ENCODE data around the gene TSPO.

TSPO gene

DNA sequence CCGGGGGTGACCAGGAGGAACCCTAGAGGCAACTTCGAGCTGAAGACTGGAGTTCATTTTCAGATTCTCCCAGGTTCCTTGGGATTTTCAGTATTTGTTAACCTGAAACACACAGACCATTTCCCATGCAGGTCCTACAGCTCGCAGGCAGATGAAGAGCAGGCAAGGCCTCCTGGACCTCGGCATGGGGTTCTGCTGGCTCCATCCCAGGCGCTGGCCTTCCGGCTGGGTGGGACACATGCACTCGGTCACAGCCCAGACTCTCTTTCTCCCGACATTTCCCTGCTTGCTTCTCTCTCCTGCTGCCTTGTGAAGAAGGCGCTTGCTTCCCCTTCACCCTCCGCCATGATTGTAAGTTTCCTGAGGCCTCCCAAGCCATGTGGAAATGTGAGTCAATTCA lies 51.0 kb downstream of the TSPO start:
- no peak for DNase-seq (ENCODE audit: low spot score)

DNA sequence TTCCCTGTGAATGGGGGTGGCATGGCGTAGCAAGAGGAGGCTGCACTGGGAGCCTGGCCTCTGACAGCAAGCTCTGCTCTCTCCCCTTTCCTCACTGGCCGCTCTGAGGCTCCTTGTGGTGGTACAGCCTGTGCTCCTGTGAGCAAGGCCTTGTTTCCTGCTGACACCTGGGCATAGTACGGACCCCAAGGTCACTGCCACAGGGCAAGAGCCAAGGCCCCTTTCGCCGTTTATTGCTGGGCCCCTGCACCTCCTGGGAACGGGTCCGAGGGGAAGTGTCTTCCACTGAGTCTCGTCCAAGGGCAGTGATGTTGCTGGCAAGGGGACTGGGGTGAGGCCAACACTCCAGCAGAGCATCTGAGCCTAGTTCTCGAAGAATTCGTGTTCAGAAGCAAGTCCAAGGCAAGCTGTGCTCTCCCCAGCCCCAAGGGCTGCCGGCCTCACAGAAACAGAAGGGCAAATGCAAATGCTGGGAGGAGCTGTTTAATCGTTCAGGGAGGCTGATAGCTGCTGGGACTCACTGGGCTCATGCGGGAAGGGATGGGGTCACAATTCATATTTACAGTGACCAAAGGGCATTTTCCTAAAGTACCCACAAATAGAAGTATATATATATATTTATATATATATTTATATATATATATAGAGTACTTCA lies 51.5 kb downstream of the TSPO start:
- no peak for DNase-seq (ENCODE audit: low spot score)

DNA sequence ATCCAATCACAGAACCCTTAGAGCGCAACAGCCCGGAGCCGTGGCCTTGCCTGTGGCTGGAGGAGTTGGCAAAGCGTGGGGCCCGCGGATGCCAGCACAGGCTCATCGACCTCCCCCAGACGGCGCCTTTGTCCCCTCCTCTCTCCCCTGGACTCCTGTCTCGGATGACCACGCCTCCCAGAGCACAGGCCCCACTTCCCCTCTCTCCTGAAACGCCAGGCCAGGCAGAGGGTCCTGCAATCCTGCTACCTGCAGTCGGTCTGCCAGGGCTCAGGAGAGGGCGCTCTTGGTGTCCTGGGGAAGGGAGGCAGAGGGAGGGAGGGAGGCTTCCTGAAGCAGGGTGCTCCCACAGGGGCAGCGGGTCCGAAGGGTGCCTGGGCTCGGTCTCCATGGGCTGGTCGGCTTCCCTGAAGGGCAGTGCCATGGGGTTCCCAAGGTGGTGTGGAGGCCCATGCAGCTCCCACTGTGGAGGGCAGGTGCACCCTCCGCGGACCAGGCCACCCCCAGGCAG lies 52.2 kb downstream of the TSPO start:
- DNase-seq (ENCODE audit: low spot score), result no peak

DNA sequence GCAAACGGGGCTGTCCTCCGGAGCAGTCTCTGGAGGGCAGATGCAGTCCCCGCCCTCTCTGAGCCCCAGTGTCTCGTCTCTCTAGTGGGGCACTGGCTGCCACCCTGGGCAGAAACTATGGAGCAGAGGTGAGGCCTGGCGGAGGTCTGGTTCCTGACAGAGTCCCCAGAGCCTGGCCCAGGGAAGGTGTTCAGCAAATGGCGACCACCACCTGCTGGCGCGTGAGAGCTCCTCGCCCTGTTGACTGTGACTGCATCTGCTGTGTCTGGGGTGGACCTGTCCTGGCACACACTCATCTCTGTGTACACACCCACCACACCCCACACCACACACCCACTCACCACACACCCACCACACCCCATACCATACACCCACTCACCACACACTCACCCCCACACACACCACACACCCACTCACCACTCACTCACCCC lies 53.9 kb downstream of the TSPO start:
- DNase-seq (ENCODE audit: low spot score), result no peak

DNA sequence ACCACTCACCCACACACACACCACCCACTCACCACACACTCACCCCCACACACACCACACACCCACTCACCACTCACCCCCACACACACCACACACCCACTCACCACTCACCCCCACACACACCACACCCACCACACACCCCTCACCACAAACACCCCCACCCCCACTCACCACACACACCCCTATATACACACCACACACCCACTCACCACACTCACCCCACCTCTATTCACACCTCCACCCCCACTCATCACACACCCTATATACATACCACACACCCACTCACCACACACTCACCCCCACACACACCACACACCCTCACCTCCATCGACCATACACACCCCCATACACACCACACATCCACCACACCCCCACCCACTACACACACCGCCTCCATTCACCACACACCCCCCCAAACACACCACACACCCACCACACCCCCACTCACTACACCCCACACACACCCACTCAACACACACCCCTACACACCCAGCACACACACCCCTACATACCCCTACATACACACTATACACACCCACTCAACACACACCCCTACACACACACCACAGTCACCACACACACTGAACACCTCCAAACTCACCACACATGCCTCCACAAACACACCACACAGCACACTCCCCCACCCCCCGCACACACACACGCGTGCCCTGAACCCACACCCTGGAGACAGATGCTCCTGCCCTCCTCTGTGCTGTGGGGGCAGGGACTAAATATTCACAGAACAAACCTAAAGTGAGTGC lies 54.6 kb downstream of the TSPO start:
- DNase-seq (ENCODE audit: low spot score), result no peak

DNA sequence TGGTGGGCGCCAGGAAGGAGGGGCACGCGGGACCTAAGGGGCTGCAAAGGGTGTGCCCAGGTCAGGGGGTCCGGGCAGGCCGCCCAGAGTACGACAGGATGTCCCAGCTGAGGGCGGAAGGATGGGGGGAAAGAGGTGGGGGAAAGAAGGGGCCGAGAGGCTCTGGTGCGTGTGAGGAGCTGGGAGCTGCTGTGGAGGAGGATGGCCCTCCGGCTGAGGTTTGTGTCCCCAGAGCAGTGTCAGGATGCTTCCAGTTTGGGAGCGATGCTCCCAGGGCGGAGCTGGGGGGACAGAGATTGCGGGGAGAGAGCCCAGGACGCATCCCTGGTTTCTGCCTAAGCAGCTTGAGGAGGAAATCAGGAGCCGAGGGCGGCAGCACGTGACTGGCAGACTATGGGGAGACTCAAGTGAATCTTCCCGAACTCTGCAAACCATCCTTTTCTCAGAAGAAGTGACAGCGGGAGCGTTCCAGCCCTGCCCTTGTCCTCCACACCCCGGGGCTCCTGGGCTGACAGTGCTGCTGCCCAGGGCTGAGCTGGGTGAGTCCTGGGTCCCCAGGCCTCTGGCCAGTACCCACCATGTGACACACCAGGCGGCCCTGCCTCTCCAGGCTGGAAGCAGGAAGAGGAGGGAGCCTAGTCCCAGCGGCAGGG lies 55.3 kb downstream of the TSPO start:
- DNase-seq (ENCODE audit: low spot score), result no peak

- no peak for DNase-seq (ENCODE audit: low spot score)
Measured at GRCh38 chr22:43207386-43207785, 56.0 kb downstream of the TSPO start.

- DNase-seq (ENCODE audit: low spot score), result no peak
Measured at GRCh38 chr22:43207849-43208702, 56.7 kb downstream of the TSPO start.

DNA sequence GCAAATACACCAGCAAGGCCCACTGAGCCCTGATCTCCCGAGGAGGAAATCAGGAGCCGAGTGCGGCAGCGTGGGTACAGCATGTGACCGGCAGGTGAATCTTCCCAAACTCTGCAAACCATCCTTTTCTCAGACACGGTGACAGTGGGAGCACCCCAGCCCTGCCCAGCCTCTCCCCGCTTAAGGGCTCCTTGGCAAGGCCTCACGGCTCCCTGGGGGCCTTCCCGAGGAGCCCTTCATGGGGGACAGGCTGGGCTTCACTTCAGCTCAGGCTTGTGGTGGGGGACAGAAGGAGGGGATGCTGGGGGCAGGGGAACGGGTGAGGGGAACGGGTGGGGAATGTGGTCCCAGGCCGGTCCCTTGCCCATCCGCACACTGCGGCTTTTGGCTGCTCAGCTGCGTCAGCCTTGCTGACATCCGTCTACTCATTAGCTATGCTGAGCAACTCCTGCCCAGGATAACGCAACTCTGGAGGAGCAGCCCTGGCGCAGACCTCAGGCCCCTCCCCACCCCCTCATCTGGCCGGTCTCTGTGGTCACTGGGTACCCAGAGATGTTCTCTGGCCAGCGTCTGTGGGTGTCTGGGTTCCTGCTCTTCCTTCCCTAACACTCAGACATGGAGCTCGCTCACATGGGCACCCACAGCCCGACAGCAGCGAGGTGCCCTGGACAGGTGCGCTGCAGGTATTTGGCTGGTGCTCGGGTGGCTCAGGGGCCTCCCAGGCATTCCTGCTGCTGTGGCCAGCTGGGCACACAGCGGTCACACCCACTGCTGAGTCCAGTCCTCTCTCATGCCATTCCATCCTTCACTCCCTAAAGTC lies 57.6 kb downstream of the TSPO start:
- no peak for DNase-seq (ENCODE audit: low spot score)

DNA sequence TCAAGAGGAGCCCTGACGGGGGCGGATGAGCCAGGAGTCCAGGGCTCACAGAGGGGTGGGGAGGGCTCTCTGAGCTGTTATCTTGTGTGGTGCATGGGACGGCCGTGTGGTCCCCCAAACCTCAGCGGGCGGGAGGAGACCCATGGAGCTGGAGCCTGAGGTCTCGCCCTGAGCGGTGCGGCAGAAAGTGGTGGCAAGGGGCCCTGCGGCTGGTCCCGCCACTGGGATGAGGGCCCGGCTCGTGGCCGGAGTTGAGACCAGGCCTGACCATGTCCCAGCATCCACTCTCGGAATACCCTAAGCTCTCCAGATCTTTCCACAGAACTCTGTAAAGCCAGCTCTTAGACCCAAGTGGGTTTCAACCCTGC lies 58.1 kb downstream of the TSPO start:
- no peak for DNase-seq (ENCODE audit: low spot score)

- DNase-seq (ENCODE audit: low spot score), result no peak
Measured at GRCh38 chr22:43209971-43210370, 58.6 kb downstream of the TSPO start.

DNA sequence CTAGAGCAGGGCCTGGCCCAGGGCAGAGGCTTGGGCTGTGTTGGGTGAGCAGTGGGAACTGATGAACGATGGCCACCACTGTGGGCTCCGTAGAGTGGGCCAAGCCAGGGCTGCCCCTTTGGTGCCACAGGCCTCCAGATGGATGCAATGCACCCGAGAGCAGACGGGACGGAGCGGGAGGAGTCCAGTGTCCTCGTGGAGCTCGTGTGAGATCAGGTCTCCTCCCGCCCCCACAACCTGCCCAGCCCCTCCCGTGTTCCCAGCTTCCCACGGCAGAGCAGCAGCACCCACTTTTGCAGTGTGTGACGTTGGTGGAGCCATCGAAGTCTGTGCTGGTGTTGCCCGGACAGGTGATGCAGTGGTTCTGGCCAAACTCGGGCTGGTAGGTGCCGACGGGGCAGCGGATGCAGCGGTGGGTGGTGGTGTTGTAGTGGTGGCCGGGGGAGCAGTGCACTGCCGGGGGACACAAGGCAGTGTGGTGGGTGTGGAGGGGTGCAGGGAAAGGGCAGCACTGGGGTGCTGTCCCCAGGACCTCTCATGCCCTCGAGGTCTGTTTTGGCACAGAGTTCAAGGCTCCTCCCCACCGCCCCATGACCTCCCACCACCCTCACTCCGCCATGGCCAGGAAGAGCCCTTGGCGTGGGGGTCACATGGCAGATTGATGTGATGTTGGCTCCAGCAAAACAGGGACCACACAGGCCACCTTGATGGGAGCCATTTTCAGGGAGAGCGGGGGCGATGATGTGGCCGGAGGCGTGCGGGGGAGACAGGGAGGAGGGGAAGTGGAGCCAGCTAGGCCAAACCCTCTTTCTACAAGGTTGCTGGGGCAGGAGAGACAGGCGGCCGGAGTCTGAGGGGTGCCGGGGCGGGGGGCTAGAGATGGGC lies 59.5 kb downstream of the TSPO start:
- no peak for DNase-seq (ENCODE audit: low spot score)

GRCh38 chr22:43211941-43212433 lies 60.6 kb downstream of the TSPO start:
- no peak for DNase-seq (ENCODE audit: low spot score)

DNA sequence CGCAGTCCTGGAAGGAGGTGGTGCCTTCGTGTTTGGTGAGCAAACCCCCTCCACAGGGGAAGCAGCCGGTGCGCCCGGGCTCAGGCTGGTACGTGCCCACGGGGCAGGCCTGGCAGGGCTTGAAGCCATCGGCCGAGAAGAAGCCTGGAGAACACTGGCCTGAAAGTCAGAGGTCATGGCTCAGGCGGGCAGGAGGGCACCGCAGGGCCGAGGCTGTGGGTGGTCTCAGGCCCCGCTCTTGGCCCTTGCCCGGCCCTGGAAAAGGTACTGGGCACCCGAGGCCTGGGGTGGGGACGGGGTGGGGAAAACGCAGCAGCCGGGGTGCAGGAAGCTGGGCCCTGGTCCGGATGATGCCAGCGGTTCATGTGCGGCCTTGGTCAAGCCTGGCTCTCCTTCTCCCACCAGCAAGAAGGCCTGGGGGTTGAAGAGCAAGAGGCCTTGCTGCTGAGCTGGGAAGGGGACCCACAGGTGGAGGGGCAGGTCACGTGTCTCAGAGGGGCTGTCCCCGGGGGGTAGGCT lies 61.1 kb downstream of the TSPO start:
- no peak for DNase-seq (ENCODE audit: low spot score)
